SK-N-SH treated with all-trans-retinoic acid at 6 μM for 48 hours (cell line): ENCODE results near the gene ZNRF4.

Experiments
- ATAC-seq: fragments of 200-7000 bp; cut with Tn5 transposase; 3 replicates; pipeline ENCODE4 v1.9.1; 2020; ENCODE audit warnings: mild to moderate bottlenecking, moderate library complexity
- ARNTL ChIP-seq: fragments of 450-650 bp; formaldehyde crosslinking; IDR thresholded peaks from 2 replicates; pipeline ENCODE4 v1.5.0; 2020; ENCODE audit warnings: low read depth, mild to moderate bottlenecking, moderate library complexity, borderline replicate concordance
- BACH2 ChIP-seq: fragments of 250-450 bp; sonication (Bioruptor Pico); IDR thresholded peaks from 2 replicates; pipeline ENCODE4 v1.9.0; 2021; ENCODE audit warnings: mild to moderate bottlenecking, borderline replicate concordance
- GLIS3 ChIP-seq: fragments of 250-450 bp; sonication (Bioruptor Pico); IDR thresholded peaks from 2 replicates; pipeline ENCODE4 v1.5.0; 2020; ENCODE audit warnings: mild to moderate bottlenecking, moderate library complexity
- OSR1 ChIP-seq: fragments of 250-450 bp; sonication (Bioruptor Pico); IDR thresholded peaks from 2 replicates; pipeline ENCODE4 v1.8.0; 2022; ENCODE audit warnings: moderate library complexity, mild to moderate bottlenecking, inconsistent platforms
- PATZ1 ChIP-seq: fragments of 250-450 bp; sonication (Bioruptor Pico); IDR thresholded peaks from 2 replicates; pipeline ENCODE4 v1.8.0; 2020; ENCODE audit warnings: mild to moderate bottlenecking, moderate library complexity, borderline replicate concordance
- POU6F1 ChIP-seq: fragments of 250-450 bp; sonication (Bioruptor Pico); IDR thresholded peaks from 2 replicates; pipeline ENCODE4 v1.8.0; 2021; ENCODE audit warnings: low read depth, mild to moderate bottlenecking, moderate library complexity, borderline replicate concordance
- RARB ChIP-seq: fragments of 250-450 bp; sonication (Bioruptor Pico); IDR thresholded peaks from 2 replicates; pipeline ENCODE4 v1.8.0; 2021; ENCODE audit warnings: mild to moderate bottlenecking, moderate library complexity
- SNAI2 ChIP-seq: fragments of 250-450 bp; sonication (Bioruptor Pico); IDR thresholded peaks from 2 replicates; pipeline ENCODE4 v1.5.0; 2020; ENCODE audit warnings: mild to moderate bottlenecking, moderate library complexity
- TCF4 ChIP-seq: fragments of 250-450 bp; sonication (Bioruptor Pico); IDR thresholded peaks from 2 replicates; pipeline ENCODE4 v1.8.0; 2021; ENCODE audit warnings: mild to moderate bottlenecking, moderate library complexity, borderline replicate concordance
- ZC3H10 ChIP-seq: fragments of 250-450 bp; sonication (Bioruptor Pico); IDR thresholded peaks from 2 replicates; pipeline ENCODE4 v1.5.1; 2021; ENCODE audit warnings: mild to moderate bottlenecking, moderate library complexity
- ZFP3 ChIP-seq: fragments of 250-450 bp; sonication (Bioruptor Pico); IDR thresholded peaks from 2 replicates; pipeline ENCODE4 v1.5.0; 2020; ENCODE audit warnings: mild to moderate bottlenecking, moderate library complexity
- ZFP30 ChIP-seq: fragments of 450-650 bp; formaldehyde crosslinking; IDR thresholded peaks from 2 replicates; pipeline ENCODE4 v1.5.0; 2022; ENCODE audit warnings: mild to moderate bottlenecking, moderate library complexity
- ZNF565 ChIP-seq: fragments of 450-650 bp; formaldehyde crosslinking; conservative IDR thresholded peaks from 2 replicates; pipeline ENCODE4 v1.5.0; 2020; ENCODE audit warnings: low read depth, mild to moderate bottlenecking, moderate library complexity
- ZNF70 ChIP-seq: fragments of 450-650 bp; formaldehyde crosslinking; IDR thresholded peaks from 2 replicates; pipeline ENCODE4 v1.5.0; 2020; ENCODE audit warnings: mild to moderate bottlenecking, moderate library complexity
- ZNF8 ChIP-seq: fragments of 450-650 bp; formaldehyde crosslinking; IDR thresholded peaks from 2 replicates; pipeline ENCODE4 v1.5.0; 2020; ENCODE audit warnings: mild to moderate bottlenecking, moderate library complexity
- TF ChIP-seq, protein P1 (sequence below): fragments of 250-450 bp; sonication (Bioruptor Pico); IDR thresholded peaks from 2 replicates; pipeline ENCODE4 v1.5.1; 2021; ENCODE audit warnings: mild to moderate bottlenecking, moderate library complexity
- TF ChIP-seq, protein P2 (sequence below): fragments of 250-450 bp; sonication (Bioruptor Pico); IDR thresholded peaks from 2 replicates; pipeline ENCODE4 v1.5.1; 2020; ENCODE audit warnings: low read depth, mild to moderate bottlenecking, moderate library complexity
- TF ChIP-seq, protein P3 (sequence below): fragments of 250-450 bp; sonication (Bioruptor Pico); IDR thresholded peaks from 2 replicates; pipeline ENCODE4 v1.5.0; 2020; ENCODE audit warnings: mild to moderate bottlenecking, moderate library complexity

The ZNRF4 gene

GRCh38 chr19:5463959-5464358 lies 8.7 kb downstream of the ZNRF4 start:
- no peak for ATAC-seq
- no peak for TF ChIP-seq RARB
- TF ChIP-seq, protein P1, sequence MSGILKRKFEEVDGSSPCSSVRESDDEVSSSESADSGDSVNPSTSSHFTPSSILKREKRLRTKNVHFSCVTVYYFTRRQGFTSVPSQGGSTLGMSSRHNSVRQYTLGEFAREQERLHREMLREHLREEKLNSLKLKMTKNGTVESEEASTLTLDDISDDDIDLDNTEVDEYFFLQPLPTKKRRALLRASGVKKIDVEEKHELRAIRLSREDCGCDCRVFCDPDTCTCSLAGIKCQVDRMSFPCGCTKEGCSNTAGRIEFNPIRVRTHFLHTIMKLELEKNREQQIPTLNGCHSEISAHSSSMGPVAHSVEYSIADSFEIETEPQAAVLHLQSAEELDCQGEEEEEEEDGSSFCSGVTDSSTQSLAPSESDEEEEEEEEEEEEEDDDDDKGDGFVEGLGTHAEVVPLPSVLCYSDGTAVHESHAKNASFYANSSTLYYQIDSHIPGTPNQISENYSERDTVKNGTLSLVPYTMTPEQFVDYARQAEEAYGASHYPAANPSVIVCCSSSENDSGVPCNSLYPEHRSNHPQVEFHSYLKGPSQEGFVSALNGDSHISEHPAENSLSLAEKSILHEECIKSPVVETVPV (CRISPR knock-in tag), result no peak
- TF ChIP-seq ZNF565, result no peak
- no peak for TF ChIP-seq OSR1 (CRISPR knock-in tag)
- no peak for TF ChIP-seq POU6F1 (CRISPR knock-in tag)
- TF ChIP-seq GLIS3, result no peak
- TF ChIP-seq, protein P2, sequence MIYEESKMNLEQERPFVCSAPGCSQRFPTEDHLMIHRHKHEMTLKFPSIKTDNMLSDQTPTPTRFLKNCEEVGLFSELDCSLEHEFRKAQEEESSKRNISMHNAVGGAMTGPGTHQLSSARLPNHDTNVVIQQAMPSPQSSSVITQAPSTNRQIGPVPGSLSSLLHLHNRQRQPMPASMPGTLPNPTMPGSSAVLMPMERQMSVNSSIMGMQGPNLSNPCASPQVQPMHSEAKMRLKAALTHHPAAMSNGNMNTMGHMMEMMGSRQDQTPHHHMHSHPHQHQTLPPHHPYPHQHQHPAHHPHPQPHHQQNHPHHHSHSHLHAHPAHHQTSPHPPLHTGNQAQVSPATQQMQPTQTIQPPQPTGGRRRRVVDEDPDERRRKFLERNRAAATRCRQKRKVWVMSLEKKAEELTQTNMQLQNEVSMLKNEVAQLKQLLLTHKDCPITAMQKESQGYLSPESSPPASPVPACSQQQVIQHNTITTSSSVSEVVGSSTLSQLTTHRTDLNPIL (CRISPR knock-in tag), result no peak
- no peak for TF ChIP-seq ZNF8 (CRISPR knock-in tag)
- no peak for TF ChIP-seq ZNF70 (CRISPR knock-in tag)
- TF ChIP-seq TCF4 (CRISPR knock-in tag), result no peak
- TF ChIP-seq ARNTL (CRISPR knock-in tag), result no peak
- no peak for TF ChIP-seq SNAI2 (CRISPR knock-in tag)
- TF ChIP-seq, protein P3, sequence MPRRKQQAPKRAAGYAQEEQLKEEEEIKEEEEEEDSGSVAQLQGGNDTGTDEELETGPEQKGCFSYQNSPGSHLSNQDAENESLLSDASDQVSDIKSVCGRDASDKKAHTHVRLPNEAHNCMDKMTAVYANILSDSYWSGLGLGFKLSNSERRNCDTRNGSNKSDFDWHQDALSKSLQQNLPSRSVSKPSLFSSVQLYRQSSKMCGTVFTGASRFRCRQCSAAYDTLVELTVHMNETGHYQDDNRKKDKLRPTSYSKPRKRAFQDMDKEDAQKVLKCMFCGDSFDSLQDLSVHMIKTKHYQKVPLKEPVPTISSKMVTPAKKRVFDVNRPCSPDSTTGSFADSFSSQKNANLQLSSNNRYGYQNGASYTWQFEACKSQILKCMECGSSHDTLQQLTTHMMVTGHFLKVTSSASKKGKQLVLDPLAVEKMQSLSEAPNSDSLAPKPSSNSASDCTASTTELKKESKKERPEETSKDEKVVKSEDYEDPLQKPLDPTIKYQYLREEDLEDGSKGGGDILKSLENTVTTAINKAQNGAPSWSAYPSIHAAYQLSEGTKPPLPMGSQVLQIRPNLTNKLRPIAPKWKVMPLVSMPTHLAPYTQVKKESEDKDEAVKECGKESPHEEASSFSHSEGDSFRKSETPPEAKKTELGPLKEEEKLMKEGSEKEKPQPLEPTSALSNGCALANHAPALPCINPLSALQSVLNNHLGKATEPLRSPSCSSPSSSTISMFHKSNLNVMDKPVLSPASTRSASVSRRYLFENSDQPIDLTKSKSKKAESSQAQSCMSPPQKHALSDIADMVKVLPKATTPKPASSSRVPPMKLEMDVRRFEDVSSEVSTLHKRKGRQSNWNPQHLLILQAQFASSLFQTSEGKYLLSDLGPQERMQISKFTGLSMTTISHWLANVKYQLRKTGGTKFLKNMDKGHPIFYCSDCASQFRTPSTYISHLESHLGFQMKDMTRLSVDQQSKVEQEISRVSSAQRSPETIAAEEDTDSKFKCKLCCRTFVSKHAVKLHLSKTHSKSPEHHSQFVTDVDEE (CRISPR knock-in tag), result no peak
- no peak for TF ChIP-seq ZFP3 (CRISPR knock-in tag)
- TF ChIP-seq ZFP30, result no peak
- no peak for TF ChIP-seq ZC3H10 (CRISPR knock-in tag)
- no peak for TF ChIP-seq BACH2 (CRISPR knock-in tag)

GRCh38 chr19:5466072-5466471 lies 10.9 kb downstream of the ZNRF4 start:
- ATAC-seq, result no peak
- TF ChIP-seq ZNF8 (CRISPR knock-in tag), result no peak
- TF ChIP-seq PATZ1 (CRISPR knock-in tag), result no peak
- TF ChIP-seq, protein P3 (CRISPR knock-in tag), result no peak
- TF ChIP-seq ZC3H10 (CRISPR knock-in tag), result no peak
- TF ChIP-seq GLIS3, result no peak
- no peak for TF ChIP-seq ZNF565
- no peak for TF ChIP-seq RARB
- no peak for TF ChIP-seq POU6F1 (CRISPR knock-in tag)
